Activated CD4-positive, alpha-beta T cell treated with anti-CD3 and anti-CD28 coated beads, Interleukin-2, amount 10 ng/mL, durations not matched to agents 24 days and 14 days (primary cell): ENCODE results near the gene GJD4. TPM values are rescaled to one million over a fixed set of nuclear protein-coding genes. Genes with fewer than 3 reads are reported as not detected.
A peak's percentile ranks its signal among the peaks of the same experiment; 100 is the strongest.

ENCODE experiments used
- DNase-seq: peaks from one replicate; pipeline ENCODE4 v3.0.0; 2022
- H3K27ac Mint-ChIP-seq: one replicate; pipeline ENCODE4 v1.8.0; 2022; ENCODE audit warnings: mild to moderate bottlenecking, mixed read lengths
- H3K27me3 Mint-ChIP-seq: one replicate; pipeline ENCODE4 v1.8.0; 2022; ENCODE audit warnings: mixed read lengths
- H3K36me3 Mint-ChIP-seq: one replicate; pipeline ENCODE4 v1.8.0; 2022; ENCODE audit warnings: low read depth, mild to moderate bottlenecking, mixed read lengths
- H3K4me1 Mint-ChIP-seq: one replicate; pipeline ENCODE4 v1.8.0; 2021; ENCODE audit warnings: mixed read lengths
- H3K4me3 Mint-ChIP-seq: one replicate; pipeline ENCODE4 v1.8.0; 2022; ENCODE audit warnings: mild to moderate bottlenecking, moderate library complexity, mixed read lengths
- H3K9me3 Mint-ChIP-seq: one replicate; pipeline ENCODE4 v1.8.0; 2021; ENCODE audit warnings: mixed read lengths
- intact Hi-C: fragments of 100-400 bp; cut with micrococcal nuclease; formaldehyde crosslinking; loops from one replicate; pipeline ENCODE4 v1.15.1; 2023
- total RNA-seq: library from RNA; stranded (reverse); gene quantifications from 2 replicates; pipeline ENCODE4 v1.2.3, GENCODE V29; 2022

GJD4 gene
- total RNA-seq, 1 donor from 2014 or later: not detected

GRCh38 chr10:35613597-35614226 is 8.6 kb downstream of the GJD4 start:
- no peak for DNase-seq
- Mint-ChIP-seq H3K4me3 (no peak overlapping the region), H3K9me3 (peaks cover 6% of the 10 kb centered on the region), H3K4me1 (no peaks in the 10 kb centered on the region), H3K36me3 (no peaks in the 10 kb centered on the region), H3K27me3 (peaks cover 17% of the 10 kb centered on the region), H3K27ac (no peak overlapping the region)
- intact Hi-C loops: no loop called here

- no peak overlapping the region for H3K27ac Mint-ChIP-seq
- DNase-seq: no peak
Observed at GRCh38 chr10:35614312-35614711, 9.2 kb downstream of the GJD4 start.

GRCh38 chr10:35626971-35627507 is 21.9 kb downstream of the GJD4 start:
- no peak overlapping the region for H3K4me3 Mint-ChIP-seq
- H3K36me3 Mint-ChIP-seq: no peaks in the 10 kb centered on the region
- peaks cover 5% of the 10 kb centered on the region for H3K27me3 Mint-ChIP-seq
- intact Hi-C loops: no loop called here
- no peak for DNase-seq
- H3K27ac Mint-ChIP-seq: no peak overlapping the region
- no peaks in the 10 kb centered on the region for H3K4me1 Mint-ChIP-seq
- no peaks in the 10 kb centered on the region for H3K9me3 Mint-ChIP-seq

More at GRCh38 chr10:35614312-35614711, 9.2 kb downstream of the GJD4 start:
- no peaks in the 10 kb centered on the region for H3K4me1 Mint-ChIP-seq
- no peaks in the 10 kb centered on the region for H3K36me3 Mint-ChIP-seq
- peaks cover 16% of the 10 kb centered on the region for H3K27me3 Mint-ChIP-seq
- intact Hi-C loops: no loop called here
- no peak overlapping the region for H3K4me3 Mint-ChIP-seq
- H3K9me3 Mint-ChIP-seq: peaks cover 6% of the 10 kb centered on the region

- no peaks in the 10 kb centered on the region for H3K36me3 Mint-ChIP-seq
- no peaks in the 10 kb centered on the region for H3K4me1 Mint-ChIP-seq
- peaks cover 16% of the 10 kb centered on the region for H3K27me3 Mint-ChIP-seq
- no peak overlapping the region for H3K27ac Mint-ChIP-seq
- intact Hi-C loops: loop anchor here (10.0 kb wide), 1 partner anchor 817 kb away; the partner anchor contains the start of gene PARD3
- DNase-seq: no peak
- H3K9me3 Mint-ChIP-seq: no peaks in the 10 kb centered on the region
- H3K4me3 Mint-ChIP-seq: no peak overlapping the region
Observed at GRCh38 chr10:35631404-35631803, 26.3 kb downstream of the GJD4 start.

GRCh38 chr10:35632027-35632426 is 26.9 kb downstream of the GJD4 start:
- H3K27me3 Mint-ChIP-seq: peaks cover 21% of the 10 kb centered on the region
- H3K27ac Mint-ChIP-seq: no peak overlapping the region
- H3K9me3 Mint-ChIP-seq: no peaks in the 10 kb centered on the region
- H3K4me1 Mint-ChIP-seq: no peaks in the 10 kb centered on the region
- intact Hi-C loops: loop anchor here (10.0 kb wide), 1 partner anchor 817 kb away; the partner anchor contains the start of gene PARD3
- no peaks in the 10 kb centered on the region for H3K36me3 Mint-ChIP-seq
- H3K4me3 Mint-ChIP-seq: no peak overlapping the region
- no peak for DNase-seq

GRCh38 chr10:35633006-35633980 is 28.2 kb downstream of the GJD4 start:
- Mint-ChIP-seq H3K27me3 (peaks cover 34% of the 10 kb centered on the region), H3K36me3 (no peaks in the 10 kb centered on the region), H3K4me1 (no peaks in the 10 kb centered on the region), H3K9me3 (no peaks in the 10 kb centered on the region), H3K27ac (no peak overlapping the region), H3K4me3 (no peak overlapping the region)
- intact Hi-C loops: loop anchor here (10.0 kb wide), 1 partner anchor 818 kb away; the partner anchor contains the start of gene PARD3
- no peak for DNase-seq

GRCh38 chr10:35635576-35635975 is 30.4 kb downstream of the GJD4 start:
- H3K4me3 Mint-ChIP-seq: no peak overlapping the region
- no peak overlapping the region for H3K27ac Mint-ChIP-seq
- H3K9me3 Mint-ChIP-seq: no peaks in the 10 kb centered on the region
- H3K27me3 Mint-ChIP-seq: peaks cover 47% of the 10 kb centered on the region
- intact Hi-C loops: loop anchor here (10.0 kb wide), 1 partner anchor 821 kb away; the partner anchor contains the start of gene PARD3
- peaks cover 2% of the 10 kb centered on the region for H3K4me1 Mint-ChIP-seq
- no peaks in the 10 kb centered on the region for H3K36me3 Mint-ChIP-seq
- DNase-seq: peak; percentile 85

GRCh38 chr10:35636956-35637355 is 31.8 kb downstream of the GJD4 start:
- no peak overlapping the region for H3K4me3 Mint-ChIP-seq
- H3K36me3 Mint-ChIP-seq: no peaks in the 10 kb centered on the region
- no peak overlapping the region for H3K27ac Mint-ChIP-seq
- peaks cover 2% of the 10 kb centered on the region for H3K4me1 Mint-ChIP-seq
- H3K9me3 Mint-ChIP-seq: no peaks in the 10 kb centered on the region
- intact Hi-C loops: loop anchor here (10.0 kb wide), 1 partner anchor 822 kb away; the partner anchor contains the start of gene PARD3
- H3K27me3 Mint-ChIP-seq: peaks cover 49% of the 10 kb centered on the region
- no peak for DNase-seq

GRCh38 chr10:35637462-35637861 is 32.3 kb downstream of the GJD4 start:
- no peaks in the 10 kb centered on the region for H3K9me3 Mint-ChIP-seq
- peaks cover 2% of the 10 kb centered on the region for H3K4me1 Mint-ChIP-seq
- no peak for DNase-seq
- H3K4me3 Mint-ChIP-seq: no peak overlapping the region
- peaks cover 53% of the 10 kb centered on the region for H3K27me3 Mint-ChIP-seq
- H3K36me3 Mint-ChIP-seq: no peaks in the 10 kb centered on the region
- intact Hi-C loops: loop anchor here (10.0 kb wide), 1 partner anchor 823 kb away; the partner anchor contains the start of gene PARD3
- no peak overlapping the region for H3K27ac Mint-ChIP-seq

GRCh38 chr10:35638101-35638500 is 33.0 kb downstream of the GJD4 start:
- intact Hi-C loops: loop anchor here (10.0 kb wide), 1 partner anchor 823 kb away; the partner anchor contains the start of gene PARD3
- Mint-ChIP-seq H3K27ac (no peak overlapping the region), H3K36me3 (no peaks in the 10 kb centered on the region), H3K9me3 (no peaks in the 10 kb centered on the region), H3K27me3 (peaks cover 56% of the 10 kb centered on the region), H3K4me1 (peaks cover 2% of the 10 kb centered on the region), H3K4me3 (no peak overlapping the region)
- no peak for DNase-seq

- Mint-ChIP-seq H3K27me3 (peaks cover 65% of the 10 kb centered on the region), H3K4me1 (peaks cover 11% of the 10 kb centered on the region), H3K27ac (no peak overlapping the region), H3K36me3 (no peaks in the 10 kb centered on the region), H3K4me3 (peak overlapping the region; percentile 55), H3K9me3 (no peaks in the 10 kb centered on the region)
- intact Hi-C loops: loop anchor here (10.0 kb wide), 1 partner anchor 824 kb away; the partner anchor contains the start of gene PARD3
- no peak for DNase-seq
Observed at GRCh38 chr10:35639021-35639727, 34.0 kb downstream of the GJD4 start.

- intact Hi-C loops: loop anchor here (5.0 to 10.0 kb wide), 3 partner anchors 518 to 1242 kb away; partner anchors contain the start of gene PARD3
- Mint-ChIP-seq H3K27ac (no peak overlapping the region), H3K36me3 (no peaks in the 10 kb centered on the region), H3K4me1 (peaks cover 11% of the 10 kb centered on the region), H3K9me3 (no peaks in the 10 kb centered on the region), H3K4me3 (peak overlapping the region; percentile 83), H3K27me3 (peaks cover 71% of the 10 kb centered on the region)
- DNase-seq: peak; percentile 58
Observed at GRCh38 chr10:35639728-35640401, 34.7 kb downstream of the GJD4 start.
